GM23338 (cell line): ENCODE results near the gene UBN2. TPM values are rescaled to one million over a fixed set of nuclear protein-coding genes. Genes with fewer than 3 reads are reported as not detected.

Experiments used
- ATAC-seq: fragments of 200-7000 bp; cut with Tn5 transposase; 3 replicates; pipeline ENCODE4 v1.9.1; 2020
- DNase-seq: peaks from one replicate; pipeline ENCODE4 v3.0.0-alpha.2; 2015; ENCODE audit warnings: low spot score
- H2AFZ ChIP-seq: fragments of 200-600 bp; sonication (generic); 2 replicates; pipeline ENCODE4 v1.8.0; 2016; ENCODE audit warnings: antibody characterized with exemption, mild to moderate bottlenecking, moderate library complexity
- H3F3A ChIP-seq: fragments of 200-600 bp; sonication (generic); replicated peaks from 2 replicates; pipeline ENCODE4 v1.8.0; 2017; ENCODE audit warnings: antibody characterized with exemption, mixed run types, low read depth
- H3K27ac ChIP-seq: fragments of 200-600 bp; sonication (generic); 2 replicates; pipeline ENCODE4 v1.6.1; 2016; ENCODE audit warnings: low read depth
- H3K27me3 ChIP-seq: fragments of 200-600 bp; sonication (generic); 2 replicates; pipeline ENCODE4 v1.8.0; 2016; ENCODE audit warnings: mild to moderate bottlenecking, mixed run types, moderate library complexity; ENCODE audit not compliant: insufficient read depth
- H3K36me3 ChIP-seq: fragments of 200-600 bp; sonication (generic); 2 replicates; pipeline ENCODE4 v1.8.0; 2016; ENCODE audit warnings: mild to moderate bottlenecking; ENCODE audit not compliant: insufficient read depth
- H3K4me1 ChIP-seq: fragments of 200-600 bp; sonication (generic); 2 replicates; pipeline ENCODE4 v1.8.0; 2016; ENCODE audit warnings: mild to moderate bottlenecking, moderate library complexity; ENCODE audit not compliant: insufficient read depth
- H3K4me2 ChIP-seq: fragments of 200-600 bp; sonication (generic); 2 replicates; pipeline ENCODE4 v1.7.1; 2017; ENCODE audit warnings: mixed run types
- H3K4me3 ChIP-seq: fragments of 200-600 bp; sonication (generic); 2 replicates; pipeline ENCODE4 v1.6.1; 2016; ENCODE audit warnings: mixed run types
- H3K79me2 ChIP-seq: fragments of 200-600 bp; sonication (generic); replicated peaks from 2 replicates; pipeline ENCODE4 v1.8.0; 2017; ENCODE audit warnings: mild to moderate bottlenecking; ENCODE audit not compliant: insufficient read depth
- H3K9me2 ChIP-seq: fragments of 200-600 bp; sonication (generic); 2 replicates; pipeline ENCODE4 v1.8.0; 2017; ENCODE audit not compliant: insufficient read depth
- H4K20me1 ChIP-seq: fragments of 200-600 bp; sonication (generic); replicated peaks from 2 replicates; pipeline ENCODE4 v1.8.0; 2017; ENCODE audit warnings: mild to moderate bottlenecking; ENCODE audit not compliant: insufficient read depth
- H3K27ac Mint-ChIP-seq: 2 replicates; pipeline ENCODE4 v1.8.0; 2020; ENCODE audit warnings: inconsistent platforms, mild to moderate bottlenecking, moderate library complexity, mixed read lengths
- H3K27me3 Mint-ChIP-seq: 3 replicates; pipeline ENCODE4 v1.8.0; 2022; ENCODE audit warnings: low read depth, mild to moderate bottlenecking, moderate library complexity, mixed read lengths, inconsistent platforms; ENCODE audit not compliant: insufficient read depth, poor library complexity
- H3K36me3 Mint-ChIP-seq: 3 replicates; pipeline ENCODE4 v1.8.0; 2021; ENCODE audit warnings: low read depth, mild to moderate bottlenecking, inconsistent platforms, moderate library complexity, mixed read lengths
- H3K4me1 Mint-ChIP-seq: 3 replicates; pipeline ENCODE4 v1.8.0; 2020; ENCODE audit warnings: mild to moderate bottlenecking, inconsistent platforms, mixed read lengths
- H3K4me3 Mint-ChIP-seq: 3 replicates; pipeline ENCODE4 v1.8.0; 2021; ENCODE audit warnings: moderate library complexity, mild to moderate bottlenecking, inconsistent platforms, mixed read lengths
- H3K9me3 Mint-ChIP-seq: 3 replicates; pipeline ENCODE4 v1.8.0; 2020; ENCODE audit warnings: moderate library complexity, mild to moderate bottlenecking, inconsistent platforms, mixed read lengths
- CREB1 ChIP-seq: fragments of 250-450 bp; sonication (Bioruptor Pico); IDR thresholded peaks from 2 replicates; pipeline ENCODE4 v1.5.0; 2020; ENCODE audit warnings: low read depth, mild to moderate bottlenecking, moderate library complexity
- EZH2 ChIP-seq: fragments of 200-600 bp; sonication (generic); IDR thresholded peaks from one replicate; pipeline ENCODE4 v1.8.0; 2017; ENCODE audit warnings: antibody characterized with exemption, mild to moderate bottlenecking, low read depth; ENCODE audit not compliant: unreplicated experiment
- EZH2phosphoT487 ChIP-seq: fragments of 200-600 bp; sonication (generic); IDR thresholded peaks from one replicate; pipeline ENCODE4 v1.8.1; 2018; ENCODE audit warnings: antibody characterized with exemption; ENCODE audit not compliant: unreplicated experiment
- JUNB ChIP-seq: IDR thresholded peaks from one replicate; pipeline ENCODE4 v1.6.1; 2016; ENCODE audit warnings: antibody characterized with exemption; ENCODE audit not compliant: unreplicated experiment
- NANOG ChIP-seq: IDR thresholded peaks from 2 replicates; pipeline ENCODE4 v1.6.1; 2016; ENCODE audit warnings: antibody characterized with exemption, borderline replicate concordance
- POLR2AphosphoS5 ChIP-seq: IDR thresholded peaks from 2 replicates; pipeline ENCODE4 v1.6.1; 2016; ENCODE audit warnings: antibody characterized with exemption, low read depth
- STAT1 ChIP-seq: IDR thresholded peaks from one replicate; pipeline ENCODE4 v1.6.1; 2016; ENCODE audit warnings: antibody characterized with exemption; ENCODE audit not compliant: unreplicated experiment
- ZNF114 ChIP-seq: fragments of 250-450 bp; sonication (Bioruptor Pico); IDR thresholded peaks from 2 replicates; pipeline ENCODE4 v1.5.0; 2020; ENCODE audit warnings: mild to moderate bottlenecking, moderate library complexity
- ZNF331 ChIP-seq: fragments of 250-450 bp; sonication (Bioruptor Pico); IDR thresholded peaks from 2 replicates; pipeline ENCODE4 v1.5.0; 2020; ENCODE audit warnings: low read depth, mild to moderate bottlenecking, moderate library complexity
- polyA plus RNA-seq: library from polyadenylated mRNA; unstranded; fragments of >200 nt; fragmentation: Nextera tagmentation; extraction: Ambion mirVana; gene quantifications from 2 replicates; pipeline ENCODE4 v1.2.1, GENCODE V29; 2016
- total RNA-seq: library from RNA; depleted of rRNA; stranded (reverse); fragments of >200 nt; shearing (Covaris generic); gene quantifications from 2 replicates; pipeline ENCODE4 v1.2.3, GENCODE V29; 2014
- TF ChIP-seq, protein P1 (sequence below): IDR thresholded peaks from 2 replicates; pipeline ENCODE4 v1.6.1; 2016; ENCODE audit warnings: antibody characterized with exemption
- TF ChIP-seq, protein P2 (sequence below): fragments of 250-450 bp; sonication (Bioruptor Pico); IDR thresholded peaks from 2 replicates; pipeline ENCODE4 v1.5.0; 2020; ENCODE audit warnings: mild to moderate bottlenecking, moderate library complexity
- TF ChIP-seq, protein P3 (sequence below): IDR thresholded peaks from one replicate; pipeline ENCODE4 v1.6.1; 2018; ENCODE audit warnings: antibody characterized with exemption; ENCODE audit not compliant: unreplicated experiment
- TF ChIP-seq, protein P4 (sequence below), 2 experiments: fragments of 200-600 bp in 1 of 2; sonication (generic) in 1 of 2; conservative IDR thresholded peaks; 2 replicates each; pipeline versions ENCODE4 v1.5.1 to v1.6.1; 2016 to 2017; ENCODE audit warnings: antibody characterized with exemption in 2 of 2, low read depth in 2 of 2, mild to moderate bottlenecking in 2 of 2, moderate library complexity in 1 of 2

Gene UBN2
- total and polyA plus RNA-seq, 2 experiments from 2014 or later: 18.5 to 26.6 TPM

DNA sequence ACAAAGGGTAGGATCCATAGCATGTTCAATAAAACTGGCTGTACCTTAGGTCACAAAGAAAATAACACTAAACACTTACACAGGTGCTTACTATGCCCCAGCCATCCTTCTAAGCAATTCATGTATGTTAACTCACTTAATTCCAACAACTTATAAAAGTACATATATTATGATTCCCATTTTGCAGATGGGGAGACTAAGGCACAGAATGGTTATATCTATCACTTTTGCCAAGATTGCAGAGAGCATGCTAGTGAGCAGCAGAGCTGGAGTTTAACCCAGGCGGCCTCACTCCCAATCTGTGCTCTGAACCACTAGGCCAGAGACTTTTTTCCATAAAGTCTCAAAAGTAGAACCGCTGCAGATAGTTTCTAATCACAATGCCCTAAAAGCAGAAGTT lies 18.9 kb upstream of the UBN2 start:
- DNase-seq: no peak
- no peak overlapping the region for H3K4me3 Mint-ChIP-seq
- Histone ChIP-seq H2AFZ (no peak overlapping the region), H3K4me3 (no peak overlapping the region), H4K20me1 (no peaks in the 10 kb centered on the region), H3F3A (no peaks in the 10 kb centered on the region), H3K27ac (no peak overlapping the region), H3K9me2 (no peaks in the 10 kb centered on the region), H3K79me2 (no peaks in the 10 kb centered on the region), H3K4me2 (no peak overlapping the region), H3K36me3 (no peaks in the 10 kb centered on the region), H3K4me1 (no peaks in the 10 kb centered on the region), H3K27me3 (no peaks in the 10 kb centered on the region)
- no peaks in the 10 kb centered on the region for H3K27me3 Mint-ChIP-seq
- ATAC-seq: no peak
- H3K9me3 Mint-ChIP-seq: peaks cover under 1% of the 10 kb centered on the region; the same call in 1 of the 3 replicates
- H3K27ac Mint-ChIP-seq: no peak overlapping the region
- H3K36me3 Mint-ChIP-seq: no peaks in the 10 kb centered on the region
- no peak for TF ChIP-seq NANOG
- TF ChIP-seq, protein P1, sequence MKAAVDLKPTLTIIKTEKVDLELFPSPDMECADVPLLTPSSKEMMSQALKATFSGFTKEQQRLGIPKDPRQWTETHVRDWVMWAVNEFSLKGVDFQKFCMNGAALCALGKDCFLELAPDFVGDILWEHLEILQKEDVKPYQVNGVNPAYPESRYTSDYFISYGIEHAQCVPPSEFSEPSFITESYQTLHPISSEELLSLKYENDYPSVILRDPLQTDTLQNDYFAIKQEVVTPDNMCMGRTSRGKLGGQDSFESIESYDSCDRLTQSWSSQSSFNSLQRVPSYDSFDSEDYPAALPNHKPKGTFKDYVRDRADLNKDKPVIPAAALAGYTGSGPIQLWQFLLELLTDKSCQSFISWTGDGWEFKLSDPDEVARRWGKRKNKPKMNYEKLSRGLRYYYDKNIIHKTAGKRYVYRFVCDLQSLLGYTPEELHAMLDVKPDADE: no peak
- no peak for TF ChIP-seq CREB1 (CRISPR knock-in tag)
- no peak for TF ChIP-seq EZH2phosphoT487
- TF ChIP-seq, protein P2, sequence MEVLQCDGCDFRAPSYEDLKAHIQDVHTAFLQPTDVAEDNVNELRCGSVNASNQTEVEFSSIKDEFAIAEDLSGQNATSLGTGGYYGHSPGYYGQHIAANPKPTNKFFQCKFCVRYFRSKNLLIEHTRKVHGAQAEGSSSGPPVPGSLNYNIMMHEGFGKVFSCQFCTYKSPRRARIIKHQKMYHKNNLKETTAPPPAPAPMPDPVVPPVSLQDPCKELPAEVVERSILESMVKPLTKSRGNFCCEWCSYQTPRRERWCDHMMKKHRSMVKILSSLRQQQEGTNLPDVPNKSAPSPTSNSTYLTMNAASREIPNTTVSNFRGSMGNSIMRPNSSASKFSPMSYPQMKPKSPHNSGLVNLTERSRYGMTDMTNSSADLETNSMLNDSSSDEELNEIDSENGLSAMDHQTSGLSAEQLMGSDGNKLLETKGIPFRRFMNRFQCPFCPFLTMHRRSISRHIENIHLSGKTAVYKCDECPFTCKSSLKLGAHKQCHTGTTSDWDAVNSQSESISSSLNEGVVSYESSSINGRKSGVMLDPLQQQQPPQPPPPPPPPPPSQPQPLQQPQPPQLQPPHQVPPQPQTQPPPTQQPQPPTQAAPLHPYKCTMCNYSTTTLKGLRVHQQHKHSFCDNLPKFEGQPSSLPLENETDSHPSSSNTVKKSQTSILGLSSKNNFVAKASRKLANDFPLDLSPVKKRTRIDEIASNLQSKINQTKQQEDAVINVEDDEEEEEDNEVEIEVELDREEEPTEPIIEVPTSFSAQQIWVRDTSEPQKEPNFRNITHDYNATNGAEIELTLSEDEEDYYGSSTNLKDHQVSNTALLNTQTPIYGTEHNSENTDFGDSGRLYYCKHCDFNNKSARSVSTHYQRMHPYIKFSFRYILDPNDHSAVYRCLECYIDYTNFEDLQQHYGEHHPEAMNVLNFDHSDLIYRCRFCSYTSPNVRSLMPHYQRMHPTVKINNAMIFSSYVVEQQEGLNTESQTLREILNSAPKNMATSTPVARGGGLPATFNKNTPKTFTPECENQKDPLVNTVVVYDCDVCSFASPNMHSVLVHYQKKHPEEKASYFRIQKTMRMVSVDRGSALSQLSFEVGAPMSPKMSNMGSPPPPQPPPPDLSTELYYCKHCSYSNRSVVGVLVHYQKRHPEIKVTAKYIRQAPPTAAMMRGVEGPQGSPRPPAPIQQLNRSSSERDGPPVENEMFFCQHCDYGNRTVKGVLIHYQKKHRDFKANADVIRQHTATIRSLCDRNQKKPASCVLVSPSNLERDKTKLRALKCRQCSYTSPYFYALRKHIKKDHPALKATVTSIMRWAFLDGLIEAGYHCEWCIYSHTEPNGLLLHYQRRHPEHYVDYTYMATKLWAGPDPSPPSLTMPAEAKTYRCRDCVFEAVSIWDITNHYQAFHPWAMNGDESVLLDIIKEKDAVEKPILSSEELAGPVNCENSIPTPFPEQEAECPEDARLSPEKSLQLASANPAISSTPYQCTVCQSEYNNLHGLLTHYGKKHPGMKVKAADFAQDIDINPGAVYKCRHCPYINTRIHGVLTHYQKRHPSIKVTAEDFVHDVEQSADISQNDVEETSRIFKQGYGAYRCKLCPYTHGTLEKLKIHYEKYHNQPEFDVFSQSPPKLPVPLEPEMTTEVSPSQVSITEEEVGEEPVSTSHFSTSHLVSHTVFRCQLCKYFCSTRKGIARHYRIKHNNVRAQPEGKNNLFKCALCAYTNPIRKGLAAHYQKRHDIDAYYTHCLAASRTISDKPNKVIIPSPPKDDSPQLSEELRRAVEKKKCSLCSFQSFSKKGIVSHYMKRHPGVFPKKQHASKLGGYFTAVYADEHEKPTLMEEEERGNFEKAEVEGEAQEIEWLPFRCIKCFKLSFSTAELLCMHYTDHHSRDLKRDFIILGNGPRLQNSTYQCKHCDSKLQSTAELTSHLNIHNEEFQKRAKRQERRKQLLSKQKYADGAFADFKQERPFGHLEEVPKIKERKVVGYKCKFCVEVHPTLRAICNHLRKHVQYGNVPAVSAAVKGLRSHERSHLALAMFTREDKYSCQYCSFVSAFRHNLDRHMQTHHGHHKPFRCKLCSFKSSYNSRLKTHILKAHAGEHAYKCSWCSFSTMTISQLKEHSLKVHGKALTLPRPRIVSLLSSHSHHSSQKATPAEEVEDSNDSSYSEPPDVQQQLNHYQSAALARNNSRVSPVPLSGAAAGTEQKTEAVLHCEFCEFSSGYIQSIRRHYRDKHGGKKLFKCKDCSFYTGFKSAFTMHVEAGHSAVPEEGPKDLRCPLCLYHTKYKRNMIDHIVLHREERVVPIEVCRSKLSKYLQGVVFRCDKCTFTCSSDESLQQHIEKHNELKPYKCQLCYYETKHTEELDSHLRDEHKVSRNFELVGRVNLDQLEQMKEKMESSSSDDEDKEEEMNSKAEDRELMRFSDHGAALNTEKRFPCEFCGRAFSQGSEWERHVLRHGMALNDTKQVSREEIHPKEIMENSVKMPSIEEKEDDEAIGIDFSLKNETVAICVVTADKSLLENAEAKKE: no peak
- no peak for TF ChIP-seq ZNF114 (CRISPR knock-in tag)
- TF ChIP-seq JUNB: no peak
- no peak for TF ChIP-seq EZH2
- TF ChIP-seq, protein P3, sequence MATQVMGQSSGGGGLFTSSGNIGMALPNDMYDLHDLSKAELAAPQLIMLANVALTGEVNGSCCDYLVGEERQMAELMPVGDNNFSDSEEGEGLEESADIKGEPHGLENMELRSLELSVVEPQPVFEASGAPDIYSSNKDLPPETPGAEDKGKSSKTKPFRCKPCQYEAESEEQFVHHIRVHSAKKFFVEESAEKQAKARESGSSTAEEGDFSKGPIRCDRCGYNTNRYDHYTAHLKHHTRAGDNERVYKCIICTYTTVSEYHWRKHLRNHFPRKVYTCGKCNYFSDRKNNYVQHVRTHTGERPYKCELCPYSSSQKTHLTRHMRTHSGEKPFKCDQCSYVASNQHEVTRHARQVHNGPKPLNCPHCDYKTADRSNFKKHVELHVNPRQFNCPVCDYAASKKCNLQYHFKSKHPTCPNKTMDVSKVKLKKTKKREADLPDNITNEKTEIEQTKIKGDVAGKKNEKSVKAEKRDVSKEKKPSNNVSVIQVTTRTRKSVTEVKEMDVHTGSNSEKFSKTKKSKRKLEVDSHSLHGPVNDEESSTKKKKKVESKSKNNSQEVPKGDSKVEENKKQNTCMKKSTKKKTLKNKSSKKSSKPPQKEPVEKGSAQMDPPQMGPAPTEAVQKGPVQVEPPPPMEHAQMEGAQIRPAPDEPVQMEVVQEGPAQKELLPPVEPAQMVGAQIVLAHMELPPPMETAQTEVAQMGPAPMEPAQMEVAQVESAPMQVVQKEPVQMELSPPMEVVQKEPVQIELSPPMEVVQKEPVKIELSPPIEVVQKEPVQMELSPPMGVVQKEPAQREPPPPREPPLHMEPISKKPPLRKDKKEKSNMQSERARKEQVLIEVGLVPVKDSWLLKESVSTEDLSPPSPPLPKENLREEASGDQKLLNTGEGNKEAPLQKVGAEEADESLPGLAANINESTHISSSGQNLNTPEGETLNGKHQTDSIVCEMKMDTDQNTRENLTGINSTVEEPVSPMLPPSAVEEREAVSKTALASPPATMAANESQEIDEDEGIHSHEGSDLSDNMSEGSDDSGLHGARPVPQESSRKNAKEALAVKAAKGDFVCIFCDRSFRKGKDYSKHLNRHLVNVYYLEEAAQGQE: no peak
- TF ChIP-seq, protein P4, sequence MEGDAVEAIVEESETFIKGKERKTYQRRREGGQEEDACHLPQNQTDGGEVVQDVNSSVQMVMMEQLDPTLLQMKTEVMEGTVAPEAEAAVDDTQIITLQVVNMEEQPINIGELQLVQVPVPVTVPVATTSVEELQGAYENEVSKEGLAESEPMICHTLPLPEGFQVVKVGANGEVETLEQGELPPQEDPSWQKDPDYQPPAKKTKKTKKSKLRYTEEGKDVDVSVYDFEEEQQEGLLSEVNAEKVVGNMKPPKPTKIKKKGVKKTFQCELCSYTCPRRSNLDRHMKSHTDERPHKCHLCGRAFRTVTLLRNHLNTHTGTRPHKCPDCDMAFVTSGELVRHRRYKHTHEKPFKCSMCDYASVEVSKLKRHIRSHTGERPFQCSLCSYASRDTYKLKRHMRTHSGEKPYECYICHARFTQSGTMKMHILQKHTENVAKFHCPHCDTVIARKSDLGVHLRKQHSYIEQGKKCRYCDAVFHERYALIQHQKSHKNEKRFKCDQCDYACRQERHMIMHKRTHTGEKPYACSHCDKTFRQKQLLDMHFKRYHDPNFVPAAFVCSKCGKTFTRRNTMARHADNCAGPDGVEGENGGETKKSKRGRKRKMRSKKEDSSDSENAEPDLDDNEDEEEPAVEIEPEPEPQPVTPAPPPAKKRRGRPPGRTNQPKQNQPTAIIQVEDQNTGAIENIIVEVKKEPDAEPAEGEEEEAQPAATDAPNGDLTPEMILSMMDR (conservative IDR thresholded peaks at IDR 0.05; ENCODE audit: low read depth in 2 of 2): no peak
- no peak for TF ChIP-seq ZNF331 (CRISPR knock-in tag)
- no peak for TF ChIP-seq POLR2AphosphoS5
- TF ChIP-seq STAT1: no peak
- no peaks in the 10 kb centered on the region for H3K4me1 Mint-ChIP-seq
